Activated naive CD4-positive, alpha-beta T cell treated with anti-CD3 and anti-CD28 coated beads, Interleukin-2, amount 10 ng/mL, durations not matched to agents 7 days and 5 days (primary cell): ENCODE data around the gene HSD11B2.

Experiments
- CTCF ChIA-PET: fragments of 350-600 bp; sonication (Branson Sonifier 250); formaldehyde crosslinking; loops from one replicate; lab custom pipeline; 2021; ENCODE audit warnings: antibody characterized with exemption; lab: Charles Lee
- DNase-seq: peaks from one replicate; pipeline ENCODE4 v3.0.0-alpha.2; 2020
- H3K27ac Mint-ChIP-seq: one replicate; pipeline ENCODE4 v1.8.0; 2021; ENCODE audit warnings: mild to moderate bottlenecking, moderate library complexity, mixed read lengths
- H3K27me3 Mint-ChIP-seq: one replicate; pipeline ENCODE4 v1.8.0; 2021; ENCODE audit warnings: mild to moderate bottlenecking, mixed read lengths
- H3K36me3 Mint-ChIP-seq: one replicate; pipeline ENCODE4 v1.8.0; 2021; ENCODE audit warnings: mixed read lengths
- H3K4me1 Mint-ChIP-seq: one replicate; pipeline ENCODE4 v1.8.0; 2021; ENCODE audit warnings: mixed read lengths
- H3K4me3 Mint-ChIP-seq: one replicate; pipeline ENCODE4 v1.8.0; 2021; ENCODE audit warnings: mild to moderate bottlenecking, moderate library complexity, mixed read lengths
- H3K9me3 Mint-ChIP-seq: one replicate; pipeline ENCODE4 v1.8.0; 2021; ENCODE audit warnings: mixed read lengths

The HSD11B2 gene

DNA sequence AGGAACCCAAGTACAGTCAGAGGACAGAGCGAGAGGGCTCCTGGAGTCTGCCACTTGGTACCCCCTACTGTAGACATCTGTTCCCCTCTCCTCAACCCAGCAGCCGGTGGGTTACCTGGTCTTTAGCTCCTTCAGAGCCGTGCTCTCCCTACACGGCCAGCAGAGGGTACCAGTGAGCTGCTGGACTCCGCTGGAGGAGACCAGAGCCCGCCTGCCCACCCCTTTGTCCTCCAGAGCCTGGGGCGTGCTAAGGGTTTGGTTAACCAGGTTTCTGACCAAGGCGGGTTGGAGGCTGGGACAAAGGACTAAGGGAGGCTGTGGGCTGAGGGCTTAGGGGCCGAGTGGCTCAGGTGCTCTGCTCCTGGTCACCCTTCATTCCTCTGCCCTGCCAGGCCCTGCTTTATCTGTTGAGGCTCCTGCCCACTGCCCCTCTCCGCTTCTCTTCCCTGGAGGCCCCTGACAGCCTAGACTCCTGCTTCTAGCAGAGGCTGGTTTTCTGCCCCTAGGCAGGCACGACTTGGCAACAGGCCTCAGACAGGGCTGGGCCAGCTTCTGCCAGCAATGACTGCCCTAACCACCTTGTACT is 2.7 kb upstream of the HSD11B2 start:
- H3K4me1 Mint-ChIP-seq = peaks cover 10% of the 10 kb centered on the region
- CTCF ChIA-PET = interaction anchor here (0.6 to 5.4 kb wide), 29 partner anchors 11 to 533 kb away, joined by 3 to 101 read pairs (median 5); partner anchors contain the start of genes ATP6V0D1 and ZDHHC1
- no peak overlapping the region for H3K27ac Mint-ChIP-seq
- H3K4me3 Mint-ChIP-seq = no peak overlapping the region
- peaks cover 94% of the 10 kb centered on the region for H3K27me3 Mint-ChIP-seq
- no peaks in the 10 kb centered on the region for H3K9me3 Mint-ChIP-seq
- H3K36me3 Mint-ChIP-seq = no peaks in the 10 kb centered on the region
- peak; percentile 75 for DNase-seq

DNA sequence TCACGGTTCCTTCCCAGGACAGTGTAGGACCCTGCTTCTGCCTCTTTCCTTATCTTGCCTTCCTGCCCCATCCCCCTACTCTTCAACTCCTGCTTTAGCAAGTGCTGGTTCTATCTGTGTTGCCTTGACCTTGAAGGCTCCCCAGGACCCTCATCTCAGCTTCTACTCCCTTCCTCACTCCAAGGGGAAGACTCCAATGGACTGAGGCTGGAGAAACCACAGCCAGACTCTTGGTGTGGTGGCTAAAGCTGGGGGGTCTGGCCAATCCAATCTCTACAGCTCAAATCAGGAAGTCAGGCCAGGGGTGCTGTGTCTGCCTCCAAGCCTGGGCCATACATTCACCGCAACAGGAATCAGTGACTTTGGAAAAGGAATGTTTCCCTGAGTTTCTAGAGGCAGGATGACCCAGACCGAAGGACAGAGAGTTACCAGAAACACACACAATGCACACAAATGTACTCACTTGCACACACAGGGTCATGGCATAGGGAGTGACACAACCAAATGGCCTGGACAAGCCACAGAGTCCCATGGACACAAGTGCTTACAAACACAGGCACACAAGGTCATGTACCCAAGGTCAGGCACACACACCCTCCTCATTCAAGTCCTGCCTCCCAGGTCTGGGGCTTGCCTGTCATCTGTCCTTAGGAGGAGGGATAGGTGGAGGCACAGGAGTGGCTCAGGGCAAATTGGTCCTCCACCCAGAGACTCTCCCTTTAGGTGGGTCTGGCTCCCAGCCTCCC is 1.7 kb upstream of the HSD11B2 start:
- Mint-ChIP-seq H3K27ac (no peak overlapping the region), H3K36me3 (no peaks in the 10 kb centered on the region), H3K27me3 (peaks cover 92% of the 10 kb centered on the region), H3K4me1 (peaks cover 10% of the 10 kb centered on the region), H3K4me3 (peak overlapping the region; percentile 23), H3K9me3 (no peaks in the 10 kb centered on the region)
- CTCF ChIA-PET = interaction anchor here (0.6 to 5.4 kb wide), 11 partner anchors 14 to 231 kb away, joined by 3 to 101 read pairs (median 9); partner anchors contain the start of gene ATP6V0D1
- no peak for DNase-seq

DNA sequence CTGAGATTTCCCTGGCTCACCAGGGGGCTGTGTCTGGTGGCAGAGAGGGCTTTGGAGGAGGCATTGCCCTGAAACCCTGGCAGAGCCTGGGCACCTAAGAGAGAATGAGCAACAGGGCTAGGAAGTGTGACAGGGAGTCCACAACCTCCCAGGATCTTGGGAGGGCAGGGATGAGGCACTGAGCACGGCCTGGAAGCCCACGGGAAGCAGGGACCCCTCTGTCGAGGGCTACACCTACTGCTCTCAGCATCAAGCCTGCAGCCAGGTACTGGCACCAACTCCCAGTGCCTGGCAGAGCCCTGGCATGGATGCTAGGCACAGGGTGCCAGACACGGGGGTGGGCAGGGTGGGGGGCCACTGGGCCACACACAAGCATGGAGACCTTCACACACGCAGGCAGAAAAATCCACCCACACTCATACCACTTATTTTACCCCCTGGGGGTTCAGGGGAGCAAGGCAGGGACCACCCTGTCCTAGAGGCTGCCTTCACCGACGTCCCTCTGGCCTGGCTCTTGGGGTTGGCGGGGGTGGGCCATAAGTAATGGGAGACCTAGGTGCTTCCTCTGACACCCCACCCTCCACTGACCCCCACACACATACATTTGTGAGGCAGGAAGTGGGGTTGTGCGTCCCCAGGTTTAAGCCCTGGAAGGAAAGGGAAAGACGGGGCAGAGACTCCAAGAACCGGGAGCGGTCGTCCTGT is 970 bp upstream of the HSD11B2 start:
- CTCF ChIA-PET = no interaction called here
- DNase-seq = no peak
- peak overlapping the region; percentile 73 for H3K4me3 Mint-ChIP-seq
- H3K9me3 Mint-ChIP-seq = no peaks in the 10 kb centered on the region
- H3K36me3 Mint-ChIP-seq = no peaks in the 10 kb centered on the region
- H3K4me1 Mint-ChIP-seq = peaks cover 10% of the 10 kb centered on the region
- H3K27ac Mint-ChIP-seq = no peak overlapping the region
- peaks cover 85% of the 10 kb centered on the region for H3K27me3 Mint-ChIP-seq

DNA sequence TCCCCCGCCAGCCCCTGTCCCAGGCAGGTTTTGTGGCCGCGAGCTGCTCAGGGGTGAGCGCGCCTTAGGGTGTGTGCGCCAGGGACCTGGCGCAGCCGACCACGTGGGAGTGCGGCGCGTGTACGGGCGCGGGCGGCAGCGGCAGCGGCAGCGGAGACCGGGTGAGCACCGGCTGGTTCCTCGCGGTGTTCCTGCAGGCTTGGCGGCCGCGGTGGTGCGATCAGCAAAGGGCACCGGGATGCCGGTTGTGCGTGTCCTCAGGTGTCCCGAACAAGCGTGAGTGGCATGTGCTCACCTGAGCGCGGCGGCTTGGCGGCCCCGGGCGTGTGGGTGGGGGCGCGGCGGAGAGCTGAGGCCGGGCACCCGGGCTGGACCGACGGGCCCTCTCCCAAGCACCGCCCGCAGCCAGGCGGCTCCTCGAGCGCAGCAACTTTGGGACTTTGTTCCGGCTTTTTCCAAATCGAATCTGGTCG is 381 bp upstream of the HSD11B2 start:
- Mint-ChIP-seq H3K27me3 (peaks cover 79% of the 10 kb centered on the region), H3K4me3 (peak overlapping the region; percentile 73), H3K27ac (no peak overlapping the region), H3K9me3 (no peaks in the 10 kb centered on the region), H3K36me3 (no peaks in the 10 kb centered on the region), H3K4me1 (peaks cover 10% of the 10 kb centered on the region)
- CTCF ChIA-PET = no interaction called here
- peak; percentile 52 for DNase-seq

DNA sequence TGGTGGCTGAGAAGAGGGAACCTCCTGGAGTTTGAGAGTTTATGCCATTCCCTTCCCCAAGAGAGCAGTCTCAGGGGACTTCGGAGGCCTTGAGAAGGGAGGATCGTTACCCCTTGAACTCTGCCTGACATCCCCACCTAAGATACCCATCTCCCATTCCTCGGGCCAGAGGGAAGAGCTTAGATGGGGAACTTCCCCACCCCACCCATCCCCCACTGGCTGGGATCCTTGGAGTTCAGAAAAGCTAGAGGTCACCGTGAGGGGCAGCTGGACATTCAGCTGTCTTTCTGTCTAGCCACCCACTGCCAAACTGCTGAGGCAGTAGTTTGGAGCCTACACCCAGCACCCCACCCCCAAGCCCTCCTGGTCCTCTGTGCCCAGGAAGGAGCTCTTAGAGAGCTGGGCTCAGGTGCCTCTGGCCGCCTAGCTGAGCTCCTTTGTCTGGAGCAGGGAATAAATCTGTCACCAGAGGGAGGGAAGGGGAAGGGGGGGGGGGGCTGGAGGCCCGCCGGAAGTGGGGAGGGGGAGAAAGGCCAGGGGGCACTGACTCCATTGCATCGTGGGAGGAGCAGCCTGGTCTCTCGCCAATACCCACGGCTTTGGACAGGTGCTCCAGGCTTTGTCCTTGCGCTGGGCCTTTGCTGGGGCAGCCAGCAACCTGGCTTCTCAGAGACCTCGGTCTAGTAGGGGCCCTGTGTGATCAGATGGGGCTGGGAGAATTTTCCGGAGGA is 1.0 kb downstream of the HSD11B2 start:
- H3K27me3 Mint-ChIP-seq = peaks cover 66% of the 10 kb centered on the region
- DNase-seq = no peak
- peaks cover 10% of the 10 kb centered on the region for H3K4me1 Mint-ChIP-seq
- H3K27ac Mint-ChIP-seq = peak overlapping the region; percentile 58
- no peaks in the 10 kb centered on the region for H3K36me3 Mint-ChIP-seq
- no peaks in the 10 kb centered on the region for H3K9me3 Mint-ChIP-seq
- CTCF ChIA-PET = interaction anchor here (1.1 to 4.9 kb wide), 2 partner anchors 15 to 82 kb away, joined by 4 to 24 read pairs; no protein-coding TSS in a partner anchor
- H3K4me3 Mint-ChIP-seq = peak overlapping the region; percentile 64

DNA sequence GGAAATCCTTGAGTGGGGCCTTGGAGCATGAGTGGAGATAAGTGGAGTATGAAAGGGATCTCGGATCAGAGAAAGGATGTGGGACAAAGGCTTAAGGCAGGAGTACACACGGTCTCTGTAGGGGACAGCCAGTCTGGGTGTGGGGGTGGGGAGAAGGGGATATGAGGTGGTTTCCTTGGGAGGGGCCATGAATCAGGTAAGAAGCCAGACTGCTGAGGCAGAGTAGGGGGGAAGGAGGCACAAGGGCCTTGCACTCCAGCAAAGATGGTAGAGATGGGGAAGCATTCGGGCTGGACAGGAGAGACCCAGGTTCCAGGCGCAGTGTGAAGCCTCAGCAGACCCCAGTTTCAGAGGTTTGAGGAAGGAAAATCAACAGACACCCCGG is 1.6 kb downstream of the HSD11B2 start:
- peak overlapping the region; percentile 58 for H3K27ac Mint-ChIP-seq
- no peak for DNase-seq
- H3K36me3 Mint-ChIP-seq = no peaks in the 10 kb centered on the region
- H3K4me3 Mint-ChIP-seq = peak overlapping the region; percentile 36
- peaks cover 61% of the 10 kb centered on the region for H3K27me3 Mint-ChIP-seq
- no peaks in the 10 kb centered on the region for H3K9me3 Mint-ChIP-seq
- H3K4me1 Mint-ChIP-seq = peaks cover 10% of the 10 kb centered on the region
- CTCF ChIA-PET = interaction anchor here (1.1 to 4.9 kb wide), 2 partner anchors 14 to 82 kb away, joined by 4 to 24 read pairs; no protein-coding TSS in a partner anchor

DNA sequence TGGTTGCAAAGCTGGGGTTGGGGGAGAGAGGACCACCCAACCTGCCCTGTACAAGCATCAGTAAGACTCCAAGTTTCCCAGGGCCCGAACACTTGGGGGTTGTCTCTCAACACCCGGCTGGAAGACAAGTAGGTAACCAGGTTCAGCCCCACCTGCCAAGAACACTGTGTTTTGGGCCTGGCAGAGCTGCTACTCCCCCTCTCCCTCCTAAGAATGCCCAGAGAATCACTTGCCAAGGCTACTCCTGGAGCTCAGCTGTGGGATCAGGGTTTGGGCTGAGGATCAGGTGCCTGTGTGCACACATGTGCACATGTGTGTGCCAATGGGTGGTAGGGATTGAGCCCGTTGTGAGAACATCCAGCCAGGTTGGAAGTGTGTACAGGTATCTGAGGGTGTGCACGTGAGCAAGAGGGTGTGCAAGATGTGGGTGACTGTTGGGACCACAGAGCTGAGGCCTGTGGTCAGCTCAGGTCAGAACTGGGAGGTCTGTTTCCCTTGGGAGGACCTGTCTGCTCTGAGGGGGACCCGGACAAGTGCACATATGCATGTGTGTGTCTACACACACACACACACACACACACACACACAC is 2.3 kb downstream of the HSD11B2 start:
- Mint-ChIP-seq H3K4me1 (peaks cover 10% of the 10 kb centered on the region), H3K4me3 (no peak overlapping the region), H3K27ac (no peak overlapping the region)

DNA sequence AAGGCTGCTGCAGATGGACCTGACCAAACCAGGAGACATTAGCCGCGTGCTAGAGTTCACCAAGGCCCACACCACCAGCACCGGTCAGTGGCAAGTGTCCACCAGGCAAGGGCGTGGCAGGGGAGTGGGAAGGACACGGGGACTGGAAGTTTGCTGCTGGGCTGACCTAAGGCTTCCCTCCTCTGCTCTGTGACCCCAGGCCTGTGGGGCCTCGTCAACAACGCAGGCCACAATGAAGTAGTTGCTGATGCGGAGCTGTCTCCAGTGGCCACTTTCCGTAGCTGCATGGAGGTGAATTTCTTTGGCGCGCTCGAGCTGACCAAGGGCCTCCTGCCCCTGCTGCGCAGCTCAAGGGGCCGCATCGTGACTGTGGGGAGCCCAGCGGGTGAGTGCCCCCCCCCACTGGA is 4.8 kb downstream of the HSD11B2 start:
- H3K27me3 Mint-ChIP-seq = peaks cover 28% of the 10 kb centered on the region
- peaks cover 5% of the 10 kb centered on the region for H3K36me3 Mint-ChIP-seq
- peaks cover 5% of the 10 kb centered on the region for H3K4me1 Mint-ChIP-seq
- H3K9me3 Mint-ChIP-seq = no peaks in the 10 kb centered on the region
- H3K27ac Mint-ChIP-seq = no peak overlapping the region
- CTCF ChIA-PET = interaction anchor here (4.9 kb wide), 1 partner anchor 11 kb away, joined by 24 read pairs; no protein-coding TSS in a partner anchor
- no peak for DNase-seq
- H3K4me3 Mint-ChIP-seq = no peak overlapping the region

More for the DNA sequence above, 2.3 kb downstream of the HSD11B2 start:
- Mint-ChIP-seq H3K36me3 (peaks cover under 1% of the 10 kb centered on the region), H3K27me3 (peaks cover 53% of the 10 kb centered on the region), H3K9me3 (no peaks in the 10 kb centered on the region)
- no peak for DNase-seq
- CTCF ChIA-PET = interaction anchor here (1.2 to 4.9 kb wide), 2 partner anchors 14 to 32 kb away, joined by 4 to 24 read pairs; no protein-coding TSS in a partner anchor

DNA sequence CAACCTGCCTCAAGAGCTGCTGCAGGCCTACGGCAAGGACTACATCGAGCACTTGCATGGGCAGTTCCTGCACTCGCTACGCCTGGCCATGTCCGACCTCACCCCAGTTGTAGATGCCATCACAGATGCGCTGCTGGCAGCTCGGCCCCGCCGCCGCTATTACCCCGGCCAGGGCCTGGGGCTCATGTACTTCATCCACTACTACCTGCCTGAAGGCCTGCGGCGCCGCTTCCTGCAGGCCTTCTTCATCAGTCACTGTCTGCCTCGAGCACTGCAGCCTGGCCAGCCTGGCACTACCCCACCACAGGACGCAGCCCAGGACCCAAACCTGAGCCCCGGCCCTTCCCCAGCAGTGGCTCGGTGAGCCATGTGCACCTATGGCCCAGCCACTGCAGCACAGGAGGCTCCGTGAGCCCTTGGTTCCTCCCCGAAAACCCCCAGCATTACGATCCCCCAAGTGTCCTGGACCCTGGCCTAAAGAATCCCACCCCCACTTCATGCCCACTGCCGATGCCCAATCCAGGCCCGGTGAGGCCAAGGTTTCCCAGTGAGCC is 5.8 kb downstream of the HSD11B2 start:
- no peak for DNase-seq
- peaks cover 5% of the 10 kb centered on the region for H3K36me3 Mint-ChIP-seq
- H3K4me3 Mint-ChIP-seq = no peak overlapping the region
- peaks cover 3% of the 10 kb centered on the region for H3K4me1 Mint-ChIP-seq
- H3K27ac Mint-ChIP-seq = no peak overlapping the region
- CTCF ChIA-PET = no interaction called here
- peaks cover 21% of the 10 kb centered on the region for H3K27me3 Mint-ChIP-seq
- H3K9me3 Mint-ChIP-seq = no peaks in the 10 kb centered on the region

DNA sequence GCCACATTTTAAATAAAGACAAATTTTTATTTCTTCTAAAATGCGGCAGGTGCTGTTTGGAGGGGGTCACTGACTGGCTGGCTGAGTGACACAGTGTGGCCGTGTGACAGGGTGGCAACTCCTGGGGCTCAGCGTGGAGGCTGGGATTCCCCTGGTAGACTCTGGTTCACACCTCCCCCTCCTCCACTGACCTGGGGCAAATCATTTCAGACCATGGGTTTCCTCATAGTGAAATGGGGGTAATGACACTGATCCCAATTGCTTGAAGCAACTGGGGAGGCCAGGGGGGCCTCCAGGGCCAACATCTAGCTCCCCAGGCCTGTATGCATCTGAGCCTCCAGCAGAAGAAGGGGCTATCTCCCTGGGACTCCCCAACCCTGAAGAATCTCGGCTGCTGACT is 6.6 kb downstream of the HSD11B2 start:
- Mint-ChIP-seq H3K4me1 (no peaks in the 10 kb centered on the region), H3K9me3 (no peaks in the 10 kb centered on the region), H3K4me3 (no peak overlapping the region), H3K27ac (no peak overlapping the region), H3K27me3 (peaks cover 13% of the 10 kb centered on the region), H3K36me3 (peaks cover 5% of the 10 kb centered on the region)
- DNase-seq = no peak
- CTCF ChIA-PET = interaction anchor here (12.0 kb wide), 1 partner anchor 11 kb away, joined by 101 read pairs; no protein-coding TSS in a partner anchor

DNA sequence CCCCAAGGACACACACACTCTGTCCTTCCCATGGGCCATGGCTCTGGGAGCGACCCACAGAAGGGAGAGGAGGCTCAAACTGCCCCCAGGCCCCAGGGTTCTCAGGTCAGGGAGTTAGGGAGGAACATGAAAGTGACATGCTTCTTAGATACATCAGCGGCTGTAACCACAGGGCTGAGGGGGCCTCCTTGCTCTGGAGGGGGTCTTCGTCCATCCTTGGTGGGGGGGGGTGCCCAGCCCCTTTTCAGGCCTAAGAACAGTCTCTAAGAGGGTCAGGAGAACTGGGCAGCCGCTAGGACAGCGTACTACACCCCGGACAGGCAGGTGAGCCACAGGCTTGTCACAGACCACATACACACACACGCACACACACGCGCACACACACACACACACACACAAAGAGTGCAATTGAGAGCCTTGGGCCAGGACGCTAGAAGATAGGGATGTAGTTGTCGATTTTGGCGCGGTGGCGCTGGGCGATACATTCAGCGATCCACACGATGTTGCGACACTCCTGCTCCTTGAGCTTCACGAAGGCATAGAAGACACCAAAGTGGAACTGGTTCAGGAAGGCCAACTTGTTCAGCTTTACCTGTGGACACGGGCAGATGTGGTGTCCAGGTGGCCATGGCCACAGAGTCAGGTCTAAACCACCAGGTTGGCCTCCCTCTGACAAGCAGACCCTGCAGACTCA is 7.3 kb downstream of the HSD11B2 start:
- no peak for DNase-seq
- peaks cover 5% of the 10 kb centered on the region for H3K36me3 Mint-ChIP-seq
- H3K9me3 Mint-ChIP-seq = no peaks in the 10 kb centered on the region
- CTCF ChIA-PET = interaction anchor here (0.9 to 12.0 kb wide), 2 partner anchors 11 to 28 kb away, joined by 3 to 101 read pairs; no protein-coding TSS in a partner anchor
- no peak overlapping the region for H3K4me3 Mint-ChIP-seq
- H3K4me1 Mint-ChIP-seq = no peaks in the 10 kb centered on the region
- peaks cover 5% of the 10 kb centered on the region for H3K27me3 Mint-ChIP-seq
- no peak overlapping the region for H3K27ac Mint-ChIP-seq

DNA sequence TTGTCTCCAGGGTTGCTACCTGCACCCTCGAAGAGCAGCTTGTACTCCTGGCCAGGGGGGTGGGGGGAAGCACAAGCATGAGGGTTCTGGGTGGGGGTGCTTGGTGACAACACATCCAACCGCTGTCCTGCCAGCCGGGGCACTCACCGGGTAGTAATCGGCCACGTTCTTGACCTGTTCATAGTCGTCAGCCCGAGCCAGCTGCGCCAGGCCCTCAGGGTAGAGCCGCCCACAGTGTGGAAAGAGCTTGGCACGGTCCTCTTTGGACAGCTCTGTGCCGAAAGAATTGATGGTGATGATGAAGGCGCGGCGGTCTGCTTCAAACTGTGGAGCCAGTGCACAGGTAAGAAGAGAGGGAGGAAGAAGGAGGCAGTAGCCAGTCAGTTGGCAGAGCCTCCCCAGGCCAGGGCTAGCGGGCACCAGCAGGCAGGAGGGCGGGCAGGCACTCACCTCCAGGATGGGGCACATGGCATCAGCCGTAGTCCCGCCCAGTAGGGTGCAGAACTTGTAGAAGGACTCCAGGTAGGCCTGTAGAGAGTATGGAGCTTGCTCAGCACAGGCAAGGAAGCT is 8.0 kb downstream of the HSD11B2 start:
- CTCF ChIA-PET = interaction anchor here (0.9 to 12.0 kb wide), 2 partner anchors 12 to 28 kb away, joined by 3 to 101 read pairs; no protein-coding TSS in a partner anchor
- Mint-ChIP-seq H3K27me3 (no peaks in the 10 kb centered on the region), H3K36me3 (peaks cover 5% of the 10 kb centered on the region), H3K4me1 (no peaks in the 10 kb centered on the region), H3K4me3 (no peak overlapping the region), H3K27ac (no peak overlapping the region), H3K9me3 (no peaks in the 10 kb centered on the region)
- DNase-seq = no peak
